ENCODE data around the gene INSIG1.

Gene INSIG1

DNA sequence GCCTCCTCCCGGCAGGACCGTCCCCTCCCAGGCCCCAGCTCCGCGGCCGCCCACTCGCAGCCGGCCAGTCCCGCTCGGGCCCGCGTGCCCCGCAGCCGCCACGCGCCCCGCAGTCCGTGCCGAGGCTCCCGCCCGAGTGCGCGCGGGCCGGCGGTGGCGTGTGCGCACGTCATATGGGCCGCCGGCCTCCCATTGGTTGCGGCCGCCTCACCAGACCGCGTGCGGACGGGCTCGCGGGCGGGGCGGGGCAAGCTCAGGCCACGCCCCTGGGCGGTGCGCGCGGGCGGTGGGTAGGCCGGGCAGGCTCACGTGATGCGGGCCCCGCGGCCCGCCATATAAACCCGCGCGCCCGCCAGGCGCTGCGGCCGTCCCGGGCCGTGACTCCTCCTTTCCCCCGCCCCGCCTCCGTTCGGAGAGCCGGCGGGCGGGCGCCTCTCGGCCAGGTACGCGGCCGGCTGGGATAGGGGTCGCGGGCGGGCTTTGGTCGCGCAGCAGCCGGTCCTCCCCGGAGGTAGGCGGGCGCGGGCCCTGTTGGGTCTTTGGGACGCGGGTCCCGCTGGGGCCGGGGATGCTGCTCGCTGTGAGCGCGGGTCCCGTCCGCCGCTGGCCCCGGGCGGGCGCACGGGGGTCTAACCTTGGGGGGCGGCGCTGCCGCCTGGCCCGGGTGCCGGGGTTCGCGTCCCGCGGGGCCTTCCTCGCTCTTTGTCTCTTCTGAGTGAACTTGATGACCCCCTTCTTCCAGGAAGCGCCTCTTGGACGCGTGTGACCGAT, at the start of gene INSIG1:
TSS of gene INSIG1 (plus strand) at position 362 of the 771 bp plus-strand sequence. CDS start at position 770, 408 bp downstream.
- DNase-seq = peak; percentile 93 to 95

DNA sequence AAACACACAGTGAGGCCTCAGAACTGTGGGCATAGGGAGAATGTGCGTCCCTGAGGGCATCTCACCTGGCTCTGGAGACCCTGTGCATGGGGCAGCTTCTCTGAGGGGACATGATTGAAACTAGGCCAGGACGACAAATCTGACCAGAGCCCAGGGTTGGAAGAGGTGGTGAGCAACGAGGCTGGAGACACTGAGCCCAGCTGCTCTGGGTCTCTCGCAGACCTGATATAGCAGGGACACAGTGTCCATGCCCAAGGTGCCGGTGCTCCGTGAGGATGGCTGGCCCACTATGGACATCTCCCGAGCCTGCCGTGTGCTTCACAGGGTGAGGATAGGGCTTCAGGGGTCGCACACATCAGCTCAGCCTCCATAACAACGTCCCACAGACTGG, 49.3 kb upstream of the INSIG1 start:
- no peak for DNase-seq

DNA sequence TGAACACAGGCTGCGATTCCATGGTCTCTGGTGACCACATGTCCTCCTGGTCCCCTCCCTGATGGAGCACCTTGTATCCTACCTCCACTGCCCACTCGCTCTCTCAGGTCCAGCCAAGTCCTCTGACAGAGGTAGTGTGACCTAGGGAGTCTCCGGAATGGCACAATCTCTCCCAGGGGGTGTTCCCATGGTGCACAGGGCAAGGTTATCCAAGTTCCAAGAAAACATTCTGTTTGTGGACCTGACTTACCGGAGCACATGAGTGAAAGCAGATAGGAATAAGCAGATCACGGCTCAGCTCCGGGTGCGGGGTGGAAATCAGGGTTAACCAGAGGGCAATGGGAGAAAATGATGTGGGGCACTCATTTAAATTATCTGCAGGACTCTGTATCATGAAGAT, 45.8 kb upstream of the INSIG1 start:
- DNase-seq = no peak

DNA sequence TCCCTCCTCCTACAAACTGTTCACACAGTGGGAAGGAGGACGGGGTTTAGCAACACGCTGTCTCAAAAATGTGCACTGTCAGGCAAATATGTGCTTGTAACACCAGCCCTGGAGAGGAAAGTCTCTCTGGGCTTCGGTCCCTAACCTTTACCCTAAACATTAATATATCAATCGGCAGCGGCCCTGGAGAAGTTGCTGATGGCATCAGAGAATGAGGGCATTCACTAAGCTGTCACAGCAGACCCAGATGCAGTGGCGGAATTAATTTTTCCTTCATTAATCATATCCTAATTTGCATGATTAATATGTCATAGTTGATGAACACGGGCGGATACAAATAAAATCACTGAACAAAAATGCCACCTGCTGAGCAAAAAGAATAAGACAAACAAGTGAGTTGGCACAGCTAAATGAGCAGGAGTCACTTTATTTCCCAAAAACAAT, 45.2 kb upstream of the INSIG1 start:
- DNase-seq = no peak

DNA sequence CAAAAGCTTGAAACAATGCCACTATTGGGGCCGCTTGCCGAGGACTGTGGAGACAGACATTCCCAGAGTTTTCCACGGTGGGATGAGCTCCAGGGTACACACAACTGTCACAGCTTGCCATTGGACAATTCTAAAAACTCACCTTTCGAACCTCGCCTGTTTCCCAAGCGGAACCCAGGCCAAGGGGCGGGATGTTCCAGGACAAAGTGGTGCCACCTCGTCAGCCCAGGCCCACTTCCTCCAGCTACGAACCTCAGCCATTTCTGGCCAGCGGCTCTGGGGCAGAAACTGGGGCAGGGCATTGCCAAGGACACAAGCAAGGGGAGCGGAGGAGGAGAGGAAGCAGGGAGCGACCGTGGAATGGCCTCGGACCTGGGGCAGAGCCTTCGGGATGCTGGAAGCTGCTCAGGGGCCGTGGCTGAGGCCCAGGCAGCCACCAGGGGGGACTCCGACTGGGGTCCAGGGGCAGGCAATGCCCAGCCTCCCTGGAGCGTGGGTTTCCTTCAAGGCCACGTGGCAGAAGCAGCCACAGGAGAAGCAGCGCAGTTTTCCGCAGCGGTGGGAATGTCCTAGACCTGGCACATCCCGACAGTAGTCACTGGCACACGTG, 44.7 kb upstream of the INSIG1 start:
- no peak for DNase-seq

DNA sequence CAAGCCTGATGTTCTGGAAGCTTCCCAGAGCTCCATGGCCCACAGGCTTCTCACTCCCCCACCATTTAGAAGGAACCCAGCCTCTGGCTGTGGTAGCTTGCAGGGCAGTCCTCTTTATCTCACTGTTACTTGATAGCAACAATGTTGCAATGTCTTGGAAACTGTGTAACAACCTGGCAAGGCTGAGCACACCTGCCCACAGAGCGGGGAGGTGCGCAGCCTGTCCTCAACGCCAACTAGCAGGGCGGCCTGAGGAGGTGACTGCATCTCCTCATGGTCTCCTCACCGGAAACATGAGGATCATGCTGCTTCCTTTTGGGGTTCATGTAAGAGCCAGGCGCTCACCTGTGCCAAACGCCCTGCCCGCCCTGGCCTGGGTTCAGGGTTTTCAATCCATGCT, 43.7 kb upstream of the INSIG1 start:
- DNase-seq = no peak

DNA sequence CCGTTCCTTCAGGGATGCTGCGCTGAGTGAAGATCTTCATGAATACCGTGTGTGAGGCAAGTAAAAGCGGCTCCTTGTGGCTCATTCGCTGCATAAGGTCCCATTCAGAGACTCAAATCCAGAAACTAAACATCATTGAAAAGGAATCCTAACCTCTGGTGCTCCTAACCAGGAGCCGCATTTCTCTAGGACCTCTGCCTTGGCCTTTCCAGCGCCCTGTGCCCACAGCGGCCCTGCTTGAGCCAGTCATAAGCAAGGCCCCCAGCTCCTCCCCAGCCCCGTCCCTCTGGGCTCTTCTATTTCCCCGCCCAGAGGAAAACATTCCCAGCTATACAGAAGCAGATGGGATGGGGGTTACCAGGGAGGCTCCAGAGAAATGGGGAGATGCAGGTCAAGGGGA, 42.6 kb upstream of the INSIG1 start:
- DNase-seq = no peak

DNA sequence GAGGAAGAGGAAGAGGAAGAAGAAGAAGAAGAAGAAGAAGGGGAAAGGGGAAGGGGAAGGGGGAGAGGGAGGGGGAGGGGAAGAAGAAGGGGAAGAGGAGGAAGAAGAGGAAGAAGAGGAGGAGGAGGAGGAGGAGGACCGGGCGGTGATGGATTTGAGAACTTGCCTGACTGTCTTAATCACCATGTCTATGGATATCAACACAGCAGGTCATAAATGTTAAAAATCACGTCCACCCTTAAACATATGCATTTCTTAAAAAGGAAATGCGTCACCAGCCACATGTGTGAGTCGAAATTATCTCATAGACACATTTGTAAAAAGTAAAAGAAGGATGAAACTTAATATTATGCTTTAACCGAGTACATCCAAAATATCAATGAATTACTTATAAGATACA, 42.1 kb upstream of the INSIG1 start:
- no peak for DNase-seq

DNA sequence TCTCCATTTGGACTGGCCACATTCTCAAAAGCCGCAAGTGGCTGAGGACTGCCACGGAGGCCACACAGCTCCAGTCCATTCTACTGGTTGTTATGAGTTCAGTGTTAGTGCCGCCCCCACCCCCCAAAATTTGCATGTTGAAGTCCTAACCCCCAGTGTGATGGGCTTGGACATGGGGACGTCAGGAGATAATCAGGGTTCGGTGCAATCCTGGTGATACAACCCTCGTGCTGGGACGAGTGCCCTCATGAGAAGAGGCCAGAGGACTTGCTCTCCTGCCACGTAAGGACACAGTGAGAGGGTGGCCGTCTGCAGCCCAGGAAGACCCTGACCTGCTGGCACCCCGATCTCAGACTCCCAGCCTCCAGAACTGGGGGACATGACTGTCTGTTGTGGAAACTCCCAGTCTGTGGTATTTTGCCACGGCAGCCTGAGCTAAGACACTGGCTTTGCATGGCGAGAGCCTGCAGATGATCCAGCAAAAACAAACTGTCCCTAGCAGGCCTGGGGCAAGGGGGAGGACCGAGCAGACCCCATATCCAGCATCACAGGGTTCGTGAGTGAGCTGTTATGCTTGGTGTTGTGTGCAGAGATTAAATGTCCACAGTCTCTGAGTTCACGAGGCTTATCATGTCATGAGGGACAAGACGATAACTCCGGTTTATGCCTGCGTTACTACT, 41.5 kb upstream of the INSIG1 start:
- DNase-seq = no peak

DNA sequence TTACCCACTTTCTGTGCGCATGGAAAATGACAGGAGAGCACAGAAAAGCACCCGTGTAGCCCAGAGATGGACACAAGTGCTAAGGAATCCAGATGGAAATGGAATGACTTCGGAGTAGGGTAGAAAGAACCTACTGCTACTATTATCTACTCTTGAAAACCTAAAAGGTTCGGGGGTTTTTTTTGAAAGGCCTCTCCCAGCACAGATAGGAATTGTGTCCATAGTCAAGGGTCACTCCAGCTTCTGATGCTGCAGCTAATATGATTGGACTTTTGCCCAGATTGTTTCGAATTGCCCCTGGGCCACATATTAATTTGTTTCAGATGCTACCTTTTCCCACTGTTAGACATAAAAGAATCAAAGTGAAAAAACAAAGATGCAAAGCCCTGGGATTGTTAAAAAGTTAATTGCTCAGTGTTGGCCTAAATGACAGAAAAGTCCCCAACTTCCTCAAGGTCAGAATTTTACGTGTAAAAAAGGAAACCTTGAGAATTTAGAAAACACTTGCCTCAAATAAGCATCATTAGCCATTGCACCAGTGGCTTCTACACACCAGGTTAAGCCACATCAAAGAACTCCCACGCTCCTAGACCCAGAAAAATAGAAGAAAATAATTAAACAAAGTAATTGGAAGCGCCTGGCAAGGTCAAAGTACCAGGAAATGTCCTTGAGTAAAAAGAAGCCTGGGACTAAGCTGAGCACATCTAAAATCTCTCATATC, 40.8 kb upstream of the INSIG1 start:
- no peak for DNase-seq

DNA sequence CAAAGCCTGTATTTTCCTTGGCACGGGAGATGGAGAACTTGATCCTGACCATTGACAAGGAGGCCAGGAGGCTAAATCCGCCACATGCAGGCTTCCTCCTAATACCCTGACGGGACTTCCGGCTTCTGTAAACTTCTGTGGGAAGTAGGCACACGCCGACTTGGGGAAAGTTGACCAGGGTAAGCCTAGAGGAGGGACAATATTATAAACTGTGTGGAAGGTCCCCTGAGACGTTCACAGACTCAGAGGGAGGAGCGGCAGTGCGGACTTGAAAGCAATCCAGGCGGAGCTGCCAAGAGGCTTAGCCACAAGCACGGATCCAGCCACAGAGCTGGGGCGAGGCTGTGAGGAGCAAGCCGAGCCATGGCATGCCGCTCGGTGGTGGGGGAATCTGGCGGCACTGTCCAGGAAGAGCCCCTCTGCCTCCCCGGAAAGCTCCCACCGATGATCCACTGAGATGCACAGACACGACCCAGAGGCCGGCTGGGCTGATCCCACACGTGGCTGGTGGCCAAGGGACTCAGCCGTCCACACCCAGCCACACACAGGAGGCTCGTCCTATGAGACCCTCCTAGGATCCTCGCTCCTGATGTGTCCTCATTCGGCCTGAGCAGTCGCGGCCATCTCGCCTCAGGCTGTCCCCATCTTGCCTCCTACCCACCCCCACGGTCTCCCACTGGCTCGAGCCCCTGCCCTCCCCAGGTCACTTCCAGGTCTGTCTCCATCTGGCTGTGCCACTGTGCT, 40.0 kb upstream of the INSIG1 start:
- no peak for DNase-seq

DNA sequence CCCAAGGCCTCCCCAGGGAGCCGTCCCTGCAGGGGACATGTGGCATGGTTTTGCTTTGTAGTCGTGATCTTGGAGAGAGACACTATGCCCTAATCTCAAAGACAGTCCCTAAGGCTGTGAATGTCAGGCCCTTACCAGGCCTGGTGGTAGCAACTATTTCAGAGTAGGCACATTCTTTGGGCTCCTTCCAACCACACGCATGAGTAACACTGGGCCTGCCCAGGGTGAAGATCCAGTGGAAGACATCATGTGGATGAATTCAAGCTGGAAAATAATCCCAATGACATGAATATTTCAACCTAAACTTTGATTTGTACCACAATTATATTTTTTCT, 39.5 kb upstream of the INSIG1 start:
- no peak for DNase-seq

DNA sequence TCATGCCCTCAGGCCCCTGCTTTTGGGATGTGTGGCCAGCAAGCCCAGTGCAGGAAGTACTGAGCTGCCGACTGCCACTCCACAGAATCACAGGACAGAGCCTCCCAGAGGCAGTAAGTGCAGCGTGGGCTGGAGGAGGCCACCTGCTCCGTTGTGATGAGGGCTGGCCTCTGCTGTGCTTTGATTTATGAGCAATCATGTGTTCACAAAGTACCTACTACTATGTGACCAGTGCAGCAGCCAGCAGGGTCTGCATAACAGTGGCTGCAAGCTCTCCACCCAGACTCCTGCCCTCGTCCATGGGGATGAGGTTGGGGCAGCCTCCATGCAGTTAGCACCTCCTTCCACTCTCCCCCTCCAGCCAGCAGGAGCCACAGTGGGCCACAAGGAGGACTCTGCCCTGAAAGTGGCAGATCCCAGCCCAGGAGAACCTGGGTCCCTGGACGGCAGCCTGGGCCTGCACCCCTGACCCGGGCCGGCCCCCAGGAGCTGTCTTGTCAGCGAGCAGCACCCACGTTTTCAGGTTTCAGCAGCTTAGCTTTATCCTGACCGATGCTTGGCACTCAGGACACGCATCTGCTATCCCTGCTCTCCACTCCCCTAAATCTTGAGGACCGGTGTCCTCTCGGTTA, 37.7 kb upstream of the INSIG1 start:
- DNase-seq = no peak

DNA sequence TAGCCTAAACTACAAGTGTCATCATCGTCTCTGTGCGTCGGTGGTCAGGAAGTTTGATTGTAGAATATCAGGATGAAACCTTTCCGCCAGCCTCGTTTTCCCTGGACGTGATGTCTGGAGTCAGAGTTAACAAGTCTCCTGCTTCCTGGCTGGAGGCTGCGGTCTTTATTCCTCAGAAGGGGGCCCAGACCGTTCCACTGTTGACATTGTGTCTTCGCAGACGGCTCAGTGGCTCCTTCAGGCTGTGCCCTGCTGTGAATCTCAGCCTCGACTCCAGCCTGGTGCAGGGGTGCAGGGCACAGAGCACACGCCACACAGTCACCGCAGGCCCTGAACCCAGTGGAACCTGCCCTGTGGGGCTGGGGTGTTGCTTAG, 37.2 kb upstream of the INSIG1 start:
- DNase-seq = no peak

DNA sequence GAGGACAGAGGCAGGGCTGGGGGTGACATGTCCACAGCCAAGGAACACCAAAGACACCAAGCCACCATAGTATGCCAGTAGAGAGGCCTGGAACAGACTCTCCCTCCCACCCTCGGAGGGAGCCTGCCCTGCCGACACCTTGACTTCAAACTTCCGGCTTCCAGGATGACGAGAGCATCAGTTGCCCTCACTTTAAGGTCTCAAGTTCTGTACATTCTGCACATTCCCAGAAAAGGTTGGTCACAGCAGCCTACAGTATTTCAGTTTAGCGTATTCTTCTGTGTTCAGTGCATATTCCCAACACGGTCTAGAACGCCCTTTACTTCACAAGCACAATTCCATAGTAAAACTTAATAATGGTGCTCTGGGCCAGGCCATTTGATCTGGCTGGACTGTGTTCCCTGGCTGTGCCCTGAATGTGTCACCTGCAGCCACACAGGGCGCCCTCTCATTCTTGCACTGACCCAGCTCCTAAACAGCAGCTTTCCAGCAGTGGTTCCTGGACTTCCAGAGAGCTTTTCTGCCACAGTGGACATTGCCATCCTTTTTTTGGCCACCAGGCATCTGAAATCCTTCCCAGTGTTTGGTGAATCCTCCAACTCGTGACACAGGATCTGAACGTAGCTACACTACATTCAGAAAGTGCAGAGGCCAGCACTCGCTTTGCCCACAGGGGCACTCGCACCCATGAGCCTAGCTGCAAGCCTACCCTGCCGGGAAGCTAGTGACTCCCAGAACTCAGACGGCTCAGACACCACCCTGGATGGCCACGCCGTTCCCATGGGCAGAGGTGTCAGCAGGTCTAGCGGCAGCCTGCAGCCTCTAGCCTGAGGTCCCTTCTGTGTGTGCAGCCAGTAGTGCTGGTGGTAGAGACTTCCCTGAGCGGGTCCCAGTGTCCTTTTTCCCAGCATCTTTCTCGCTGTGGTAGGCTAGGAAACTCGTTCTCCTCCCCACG, 36.4 kb upstream of the INSIG1 start:
- no peak for DNase-seq

DNA sequence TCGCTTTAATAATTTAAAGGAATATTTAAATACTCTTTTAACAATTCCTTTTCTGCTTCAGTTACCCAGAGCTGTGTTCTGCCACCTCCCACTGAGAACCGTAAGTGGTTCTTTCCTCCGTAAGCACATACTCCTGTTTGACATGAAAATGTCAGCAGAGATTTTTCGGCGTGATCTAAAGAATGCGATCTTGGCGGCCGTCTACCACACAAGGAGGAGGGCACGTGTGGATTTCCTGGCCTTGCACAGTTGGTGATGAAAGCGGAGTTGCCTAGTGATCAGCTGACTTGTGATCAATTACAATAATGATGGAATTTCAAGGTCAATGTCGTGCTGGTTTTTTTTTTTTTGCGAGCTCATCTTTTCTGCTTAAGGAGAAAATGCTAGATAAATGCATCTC, 35.6 kb upstream of the INSIG1 start:
- no peak for DNase-seq

DNA sequence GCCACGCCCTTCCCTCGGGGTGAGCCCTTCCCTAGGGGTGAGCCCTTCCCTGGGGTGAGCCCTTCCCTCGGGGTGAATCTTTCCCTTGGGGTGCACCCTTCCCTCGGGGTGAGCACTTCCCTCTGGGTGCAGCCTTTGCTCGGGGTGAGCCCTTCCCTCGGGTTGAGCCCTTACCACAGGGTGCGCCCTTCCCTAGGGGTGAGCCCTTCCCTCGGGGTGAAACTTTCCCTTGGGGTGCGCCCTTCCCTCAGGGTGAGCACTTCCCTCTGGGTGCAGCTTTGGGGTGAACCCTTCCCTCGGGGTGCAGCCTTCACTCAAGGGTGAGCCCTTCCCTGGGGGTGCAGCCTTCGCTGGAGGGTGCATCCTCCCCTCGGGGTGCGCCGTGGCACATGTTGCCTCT, 34.6 kb upstream of the INSIG1 start:
- no peak for DNase-seq

DNA sequence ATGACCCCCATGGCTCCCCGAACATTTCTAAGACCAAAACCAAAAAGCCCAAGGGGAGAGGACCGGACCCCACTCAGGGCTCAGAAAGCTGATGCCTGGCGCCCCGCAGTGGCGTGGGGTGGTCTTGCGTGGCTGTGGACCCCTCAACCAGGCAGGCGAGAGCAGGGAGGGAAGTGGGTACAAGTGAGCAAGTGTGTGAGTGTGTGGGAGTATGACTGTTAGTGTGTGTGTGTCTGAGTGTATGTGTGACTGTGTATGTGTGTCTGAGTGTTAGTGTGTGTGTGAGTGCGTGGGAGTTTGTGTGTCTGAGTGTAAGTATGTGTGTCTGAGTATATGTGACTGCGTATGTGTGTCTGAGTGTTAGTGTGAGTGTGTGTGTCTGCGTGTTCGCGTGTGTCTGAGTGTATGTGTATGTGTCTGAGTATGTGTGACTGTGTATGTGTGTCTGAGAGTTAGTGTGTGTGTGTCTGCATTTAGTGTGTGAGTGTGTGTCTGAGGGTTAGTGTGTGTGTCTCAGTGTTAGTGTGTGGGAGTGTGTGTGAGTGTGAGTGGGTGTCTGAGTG, 34.0 kb upstream of the INSIG1 start:
- DNase-seq = no peak

DNA sequence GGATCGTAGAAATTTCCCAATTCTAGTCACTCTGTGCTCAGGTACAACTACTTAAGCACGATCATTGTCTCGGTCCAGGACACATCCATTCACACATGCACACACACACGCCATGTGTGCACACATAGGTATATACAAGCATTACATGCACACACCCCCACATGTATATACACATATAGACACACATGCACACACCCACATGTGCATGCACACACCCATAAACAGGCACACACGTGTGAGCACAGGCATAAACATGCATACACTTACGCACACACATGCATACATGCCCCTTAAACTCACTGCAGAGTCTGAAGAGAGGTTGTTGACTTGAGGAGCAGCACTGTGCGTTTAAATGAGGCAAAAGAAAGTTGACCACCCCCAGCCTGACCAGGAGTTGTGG, 32.5 kb upstream of the INSIG1 start:
- no peak for DNase-seq

DNA sequence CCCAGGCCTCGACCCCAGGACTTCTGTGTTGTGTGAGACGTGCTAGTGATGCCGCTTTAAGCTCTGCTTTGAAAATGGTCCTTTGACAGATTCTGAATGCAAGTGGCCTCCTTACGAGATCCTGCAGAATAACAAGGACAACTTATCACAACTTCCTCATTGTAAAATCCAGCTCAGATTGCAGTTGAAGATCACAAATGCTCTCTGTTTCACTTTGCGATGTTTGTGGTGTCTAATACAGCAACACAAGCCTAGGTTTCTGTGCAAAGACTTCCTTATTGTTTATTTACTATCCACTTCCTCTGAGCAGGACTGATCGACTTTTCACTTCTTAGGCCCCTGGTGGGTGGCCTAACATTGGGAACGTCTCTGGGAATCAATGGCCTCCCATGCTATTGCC, 31.7 kb upstream of the INSIG1 start:
- no peak for DNase-seq

DNA sequence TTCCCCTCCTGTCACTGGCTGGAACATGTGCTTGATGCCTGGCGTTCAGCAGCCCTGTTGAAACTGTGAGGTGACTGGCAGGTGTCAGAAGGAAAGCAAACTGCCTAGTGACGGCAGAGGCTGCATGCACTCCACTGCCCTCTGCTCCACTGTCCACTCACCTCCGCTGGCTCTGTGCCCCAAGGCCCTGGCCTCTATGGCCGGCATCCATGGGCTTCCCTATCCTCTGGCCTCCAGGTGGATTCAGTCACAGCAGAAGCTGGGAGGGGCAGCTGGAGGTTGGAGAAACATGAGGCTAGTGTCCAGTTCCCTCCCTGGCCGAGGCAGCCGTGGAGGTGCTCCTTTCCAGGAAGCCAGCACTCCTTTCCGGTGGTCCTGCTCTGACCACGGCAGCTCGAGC, 31.2 kb upstream of the INSIG1 start:
- DNase-seq = no peak

Data from CD4-positive, alpha-beta T cell treated with Interferon alpha-2 for 1 hour (primary cell).